ENCODE data around the gene PPARGC1A.
A peak's percentile ranks its signal among the peaks of the same experiment; 100 is the strongest.

PPARGC1A gene

GRCh38 chr4:23911675-23912455, 22.0 kb upstream of the PPARGC1A start:
- no peaks in the 10 kb centered on the region for H3K4me1 ChIP-seq (ENCODE audit: control insufficient read depth, insufficient read depth, low read length)
- H3K9ac ChIP-seq (ENCODE audit: low read length in 2 of 2) = no peak overlapping the region
- no peak overlapping the region for H3K27ac ChIP-seq (ENCODE audit: low read length)
- H3K4me3 ChIP-seq (ENCODE audit: low read length in 2 of 2) = no peak overlapping the region
- H3K27me3 ChIP-seq (ENCODE audit: control insufficient read depth in 1 of 2, insufficient read depth in 2 of 2, low read length in 2 of 2) = no peaks in the 10 kb centered on the region
- no peaks in the 10 kb centered on the region for H3K36me3 ChIP-seq (ENCODE audit: control insufficient read depth in 2 of 2, insufficient read depth in 2 of 2, low read length in 2 of 2)
- H3K9me3 ChIP-seq (ENCODE audit: control insufficient read depth in 2 of 2, low read length in 2 of 2) = no peaks in the 10 kb centered on the region

- H3K4me3 ChIP-seq (ENCODE audit: low read length in 2 of 2) = no peak overlapping the region
- no peaks in the 10 kb centered on the region for H3K36me3 ChIP-seq (ENCODE audit: control insufficient read depth in 2 of 2, insufficient read depth in 2 of 2, low read length in 2 of 2)
- H3K27ac ChIP-seq (ENCODE audit: low read length) = no peak overlapping the region
Measured at GRCh38 chr4:23909671-23910070, 19.8 kb upstream of the PPARGC1A start.

GRCh38 chr4:23906839-23907238, 17.0 kb upstream of the PPARGC1A start:
- no peak overlapping the region for H3K9ac ChIP-seq (ENCODE audit: low read length in 2 of 2)
- H3K4me1 ChIP-seq (ENCODE audit: control insufficient read depth, insufficient read depth, low read length) = peaks cover 4% of the 10 kb centered on the region
- H3K27me3 ChIP-seq (ENCODE audit: control insufficient read depth in 1 of 2, insufficient read depth in 2 of 2, low read length in 2 of 2) = no peaks in the 10 kb centered on the region
- no peak overlapping the region for H3K4me3 ChIP-seq (ENCODE audit: low read length in 2 of 2)
- no peaks in the 10 kb centered on the region for H3K9me3 ChIP-seq (ENCODE audit: control insufficient read depth in 2 of 2, low read length in 2 of 2)
- no peak overlapping the region for H3K27ac ChIP-seq (ENCODE audit: low read length)
- no peaks in the 10 kb centered on the region for H3K36me3 ChIP-seq (ENCODE audit: control insufficient read depth in 2 of 2, insufficient read depth in 2 of 2, low read length in 2 of 2)

More at GRCh38 chr4:23909671-23910070, 19.8 kb upstream of the PPARGC1A start:
- Histone ChIP-seq H3K27me3 (ENCODE audit: control insufficient read depth in 1 of 2, insufficient read depth in 2 of 2, low read length in 2 of 2) (no peaks in the 10 kb centered on the region), H3K9me3 (ENCODE audit: control insufficient read depth in 2 of 2, low read length in 2 of 2) (no peaks in the 10 kb centered on the region), H3K4me1 (ENCODE audit: control insufficient read depth, insufficient read depth, low read length) (no peaks in the 10 kb centered on the region), H3K9ac (ENCODE audit: low read length in 2 of 2) (no peak overlapping the region)

GRCh38 chr4:23904639-23905071, 14.8 kb upstream of the PPARGC1A start:
- Histone ChIP-seq H3K27ac (ENCODE audit: low read length) (peak overlapping the region; percentile 74), H3K9me3 (ENCODE audit: control insufficient read depth in 2 of 2, low read length in 2 of 2) (no peaks in the 10 kb centered on the region), H3K27me3 (ENCODE audit: control insufficient read depth in 1 of 2, insufficient read depth in 2 of 2, low read length in 2 of 2) (no peaks in the 10 kb centered on the region), H3K9ac (ENCODE audit: low read length in 2 of 2) (peak overlapping the region in 1 of 2 donors; percentile 40), H3K36me3 (ENCODE audit: control insufficient read depth in 2 of 2, insufficient read depth in 2 of 2, low read length in 2 of 2) (no peaks in the 10 kb centered on the region), H3K4me1 (ENCODE audit: control insufficient read depth, insufficient read depth, low read length) (peaks cover 4% of the 10 kb centered on the region), H3K4me3 (ENCODE audit: low read length in 2 of 2) (no peak overlapping the region)

- H3K4me1 ChIP-seq (ENCODE audit: control insufficient read depth, insufficient read depth, low read length) = peaks cover 4% of the 10 kb centered on the region
- H3K27ac ChIP-seq (ENCODE audit: low read length) = peak overlapping the region; percentile 74
- H3K27me3 ChIP-seq (ENCODE audit: control insufficient read depth in 1 of 2, insufficient read depth in 2 of 2, low read length in 2 of 2) = no peaks in the 10 kb centered on the region
- peak overlapping the region in 1 of 2 donors; percentile 40 for H3K9ac ChIP-seq (ENCODE audit: low read length in 2 of 2)
- H3K9me3 ChIP-seq (ENCODE audit: control insufficient read depth in 2 of 2, low read length in 2 of 2) = no peaks in the 10 kb centered on the region
- H3K36me3 ChIP-seq (ENCODE audit: control insufficient read depth in 2 of 2, insufficient read depth in 2 of 2, low read length in 2 of 2) = no peaks in the 10 kb centered on the region
- peak overlapping the region; percentile 8 to 41 for H3K4me3 ChIP-seq (ENCODE audit: low read length in 2 of 2)
Measured at GRCh38 chr4:23903859-23904438, 14.1 kb upstream of the PPARGC1A start.

- H3K27ac ChIP-seq (ENCODE audit: low read length) = no peak overlapping the region
- H3K36me3 ChIP-seq (ENCODE audit: control insufficient read depth in 2 of 2, insufficient read depth in 2 of 2, low read length in 2 of 2) = no peaks in the 10 kb centered on the region
- no peak overlapping the region for H3K4me3 ChIP-seq (ENCODE audit: low read length in 2 of 2)
Measured at GRCh38 chr4:23902222-23902804, 12.5 kb upstream of the PPARGC1A start.

GRCh38 chr4:23900636-23901035, 10.8 kb upstream of the PPARGC1A start:
- Histone ChIP-seq H3K27me3 (ENCODE audit: control insufficient read depth in 1 of 2, insufficient read depth in 2 of 2, low read length in 2 of 2) (no peaks in the 10 kb centered on the region), H3K9me3 (ENCODE audit: control insufficient read depth in 2 of 2, low read length in 2 of 2) (no peaks in the 10 kb centered on the region), H3K4me1 (ENCODE audit: control insufficient read depth, insufficient read depth, low read length) (peaks cover 4% of the 10 kb centered on the region), H3K9ac (ENCODE audit: low read length in 2 of 2) (no peak overlapping the region), H3K4me3 (ENCODE audit: low read length in 2 of 2) (no peak overlapping the region), H3K36me3 (ENCODE audit: control insufficient read depth in 2 of 2, insufficient read depth in 2 of 2, low read length in 2 of 2) (no peaks in the 10 kb centered on the region), H3K27ac (ENCODE audit: low read length) (no peak overlapping the region)

More at GRCh38 chr4:23902222-23902804, 12.5 kb upstream of the PPARGC1A start:
- H3K9me3 ChIP-seq (ENCODE audit: control insufficient read depth in 2 of 2, low read length in 2 of 2) = no peaks in the 10 kb centered on the region
- peaks cover 4% of the 10 kb centered on the region for H3K4me1 ChIP-seq (ENCODE audit: control insufficient read depth, insufficient read depth, low read length)
- H3K9ac ChIP-seq (ENCODE audit: low read length in 2 of 2) = no peak overlapping the region
- H3K27me3 ChIP-seq (ENCODE audit: control insufficient read depth in 1 of 2, insufficient read depth in 2 of 2, low read length in 2 of 2) = no peaks in the 10 kb centered on the region

- Histone ChIP-seq H3K9ac (ENCODE audit: low read length in 2 of 2) (no peak overlapping the region), H3K36me3 (ENCODE audit: control insufficient read depth in 2 of 2, insufficient read depth in 2 of 2, low read length in 2 of 2) (no peaks in the 10 kb centered on the region)
Measured at GRCh38 chr4:23899565-23899964, 9.7 kb upstream of the PPARGC1A start.

GRCh38 chr4:23897564-23898109, 7.8 kb upstream of the PPARGC1A start:
- no peak overlapping the region for H3K9ac ChIP-seq (ENCODE audit: low read length in 2 of 2)
- H3K27me3 ChIP-seq (ENCODE audit: control insufficient read depth in 1 of 2, insufficient read depth in 2 of 2, low read length in 2 of 2) = no peaks in the 10 kb centered on the region
- no peaks in the 10 kb centered on the region for H3K4me1 ChIP-seq (ENCODE audit: control insufficient read depth, insufficient read depth, low read length)
- H3K27ac ChIP-seq (ENCODE audit: low read length) = no peak overlapping the region
- no peak overlapping the region for H3K4me3 ChIP-seq (ENCODE audit: low read length in 2 of 2)
- no peaks in the 10 kb centered on the region for H3K36me3 ChIP-seq (ENCODE audit: control insufficient read depth in 2 of 2, insufficient read depth in 2 of 2, low read length in 2 of 2)
- no peaks in the 10 kb centered on the region for H3K9me3 ChIP-seq (ENCODE audit: control insufficient read depth in 2 of 2, low read length in 2 of 2)

More at GRCh38 chr4:23899565-23899964, 9.7 kb upstream of the PPARGC1A start:
- Histone ChIP-seq H3K9me3 (ENCODE audit: control insufficient read depth in 2 of 2, low read length in 2 of 2) (no peaks in the 10 kb centered on the region), H3K4me3 (ENCODE audit: low read length in 2 of 2) (no peak overlapping the region), H3K27me3 (ENCODE audit: control insufficient read depth in 1 of 2, insufficient read depth in 2 of 2, low read length in 2 of 2) (no peaks in the 10 kb centered on the region), H3K27ac (ENCODE audit: low read length) (no peak overlapping the region), H3K4me1 (ENCODE audit: control insufficient read depth, insufficient read depth, low read length) (peaks cover 4% of the 10 kb centered on the region)

- H3K4me3 ChIP-seq (ENCODE audit: low read length in 2 of 2) = no peak overlapping the region
Measured at GRCh38 chr4:23894021-23894420, 4.2 kb upstream of the PPARGC1A start.

More at GRCh38 chr4:23894021-23894420, 4.2 kb upstream of the PPARGC1A start:
- Histone ChIP-seq H3K27me3 (ENCODE audit: control insufficient read depth in 1 of 2, insufficient read depth in 2 of 2, low read length in 2 of 2) (no peaks in the 10 kb centered on the region), H3K27ac (ENCODE audit: low read length) (no peak overlapping the region), H3K4me1 (ENCODE audit: control insufficient read depth, insufficient read depth, low read length) (no peaks in the 10 kb centered on the region), H3K36me3 (ENCODE audit: control insufficient read depth in 2 of 2, insufficient read depth in 2 of 2, low read length in 2 of 2) (no peaks in the 10 kb centered on the region), H3K9me3 (ENCODE audit: control insufficient read depth in 2 of 2, low read length in 2 of 2) (no peaks in the 10 kb centered on the region), H3K9ac (ENCODE audit: low read length in 2 of 2) (no peak overlapping the region)
